HG03103 (cell line): ENCODE results near the gene KLHL5.

Experiments
- ATAC-seq: cut with Tn5 transposase; IDR thresholded peaks from one replicate; pipeline ENCODE4 v1.9.1; 2021; ENCODE audit warnings: low read depth; ENCODE audit not compliant: unreplicated experiment

Gene KLHL5

GRCh38 chr4:39043861-39044363, 18.1 kb upstream of the KLHL5 start:
- no peak for ATAC-seq

GRCh38 chr4:39044364-39044955, 17.6 kb upstream of the KLHL5 start:
- ATAC-seq = peak; percentile 65

- ATAC-seq = peak; percentile 36
These were observed 16.8 kb upstream of the KLHL5 start for GRCh38 chr4:39044956-39045826.

- ATAC-seq = no peak
These were observed 16.2 kb upstream of the KLHL5 start for GRCh38 chr4:39045827-39046221.

DNA sequence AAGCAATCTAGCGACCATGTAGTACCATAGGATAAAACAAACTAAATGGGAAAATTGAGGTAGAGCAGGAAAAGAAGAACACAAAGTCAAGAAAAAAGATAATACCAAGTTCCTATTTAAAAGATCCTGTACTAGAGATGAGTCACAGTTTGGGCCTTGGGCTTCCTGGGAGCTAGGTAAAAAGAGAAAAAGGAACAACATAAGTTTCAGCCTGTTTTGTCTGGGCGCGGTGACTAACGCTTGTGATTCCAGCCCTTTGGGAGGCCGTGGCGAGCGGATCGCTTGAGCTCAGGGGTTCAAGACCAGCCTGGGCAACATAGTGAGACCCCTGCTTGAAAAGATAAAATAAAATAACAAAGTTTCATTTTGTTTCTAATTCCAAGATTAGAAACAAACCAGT, 15.8 kb upstream of the KLHL5 start:
- ATAC-seq = no peak

GRCh38 chr4:39047681-39048080, 14.4 kb upstream of the KLHL5 start:
- ATAC-seq = no peak

DNA sequence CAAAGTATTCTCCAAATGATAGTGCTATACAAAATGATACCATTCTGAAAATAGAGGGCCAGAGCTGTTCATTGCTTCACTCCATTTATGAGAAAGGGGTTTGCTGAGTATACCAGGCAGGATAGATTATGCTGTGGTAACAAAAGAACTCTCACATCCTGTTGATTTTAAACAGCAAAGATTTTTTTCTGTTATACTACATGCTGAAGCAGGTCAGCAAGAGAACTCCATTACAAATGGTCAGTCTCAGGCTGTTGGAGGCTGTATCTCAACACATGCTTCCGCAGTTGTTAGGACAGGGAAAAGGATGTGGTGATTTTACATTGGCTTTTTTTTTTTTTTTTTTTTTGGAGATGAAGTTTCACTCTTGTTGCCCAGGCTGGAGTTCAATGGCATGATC, 13.7 kb upstream of the KLHL5 start:
- no peak for ATAC-seq

GRCh38 chr4:39050590-39050989, 11.4 kb upstream of the KLHL5 start:
- no peak for ATAC-seq

- ATAC-seq = no peak
These were observed 10.5 kb upstream of the KLHL5 start for GRCh38 chr4:39051492-39051891.

GRCh38 chr4:39053983-39054382, 8.0 kb upstream of the KLHL5 start:
- no peak for ATAC-seq

DNA sequence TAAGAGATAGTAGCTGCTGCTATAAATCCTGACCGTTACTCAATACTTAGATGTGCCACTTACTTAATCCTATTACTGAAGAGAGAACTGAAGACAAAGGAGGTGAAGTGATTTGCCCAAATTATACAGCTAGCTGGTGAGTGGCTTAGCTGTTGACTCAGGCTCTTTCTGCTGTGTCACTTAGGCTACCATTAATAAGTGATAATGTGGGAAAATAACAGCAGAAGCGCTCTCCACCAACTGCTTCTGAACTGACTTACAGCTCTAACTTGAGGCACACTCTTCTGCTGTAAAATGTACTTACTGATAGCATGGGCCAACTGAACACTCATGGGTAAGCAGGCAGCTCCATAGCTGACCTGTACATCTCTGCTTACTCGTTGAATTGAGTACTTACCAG, 7.5 kb upstream of the KLHL5 start:
- ATAC-seq = no peak

- no peak for ATAC-seq
These were observed 6.0 kb upstream of the KLHL5 start for GRCh38 chr4:39056023-39056422.

DNA sequence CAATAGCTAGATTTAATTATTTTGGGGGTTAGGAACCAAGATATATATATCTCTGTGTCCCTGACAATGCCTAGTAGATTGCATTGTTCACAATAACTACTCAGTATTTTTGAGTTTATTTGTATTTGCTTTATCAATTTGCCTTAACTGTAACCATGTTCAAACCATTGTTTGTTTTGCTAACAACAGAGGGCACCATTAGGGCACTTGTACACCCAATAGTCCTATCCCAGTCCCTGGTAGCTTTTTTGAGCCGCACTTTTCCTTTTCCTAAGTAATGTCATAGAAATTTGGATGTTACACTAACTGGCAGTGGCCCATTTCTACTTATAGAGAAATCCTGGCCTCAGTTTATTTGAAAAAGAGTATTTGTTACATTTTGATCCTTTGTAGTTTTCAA, 575 bp upstream of the KLHL5 start:
- no peak for ATAC-seq

DNA sequence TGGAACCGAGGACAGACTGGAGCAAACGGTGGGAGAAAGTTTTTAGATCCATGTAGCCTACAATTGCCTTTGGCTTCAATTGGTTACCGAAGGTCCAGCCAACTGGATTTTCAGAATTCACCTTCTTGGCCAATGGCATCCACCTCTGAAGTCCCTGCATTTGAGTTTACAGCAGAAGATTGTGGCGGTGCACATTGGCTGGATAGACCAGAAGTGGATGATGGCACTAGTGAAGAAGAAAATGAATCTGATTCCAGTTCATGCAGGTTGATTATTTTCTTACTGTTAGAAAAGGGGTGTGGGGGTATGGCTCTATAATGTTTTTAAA, 702 bp downstream of the KLHL5 start:
- no peak for ATAC-seq

GRCh38 chr4:39063430-39063829, 1.4 kb downstream of the KLHL5 start:
- ATAC-seq = no peak

DNA sequence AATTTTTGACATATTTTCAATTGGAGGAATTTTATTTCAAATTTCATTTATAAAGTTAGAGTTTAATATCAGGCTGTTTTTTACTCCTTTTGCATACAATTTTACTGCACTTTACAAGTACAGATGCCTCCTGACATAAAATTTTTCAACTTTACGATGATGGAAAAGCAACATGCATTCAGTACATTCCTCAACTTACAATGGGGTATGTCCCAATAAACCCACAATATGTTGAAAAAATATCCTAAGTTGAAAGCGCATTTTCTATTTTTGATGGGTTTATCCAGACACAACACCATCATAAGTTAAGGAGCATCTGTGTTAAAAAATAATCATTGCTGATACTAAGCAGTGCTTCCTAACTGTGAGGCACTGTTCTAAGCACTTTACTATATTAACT, 4.3 kb downstream of the KLHL5 start:
- ATAC-seq = no peak

DNA sequence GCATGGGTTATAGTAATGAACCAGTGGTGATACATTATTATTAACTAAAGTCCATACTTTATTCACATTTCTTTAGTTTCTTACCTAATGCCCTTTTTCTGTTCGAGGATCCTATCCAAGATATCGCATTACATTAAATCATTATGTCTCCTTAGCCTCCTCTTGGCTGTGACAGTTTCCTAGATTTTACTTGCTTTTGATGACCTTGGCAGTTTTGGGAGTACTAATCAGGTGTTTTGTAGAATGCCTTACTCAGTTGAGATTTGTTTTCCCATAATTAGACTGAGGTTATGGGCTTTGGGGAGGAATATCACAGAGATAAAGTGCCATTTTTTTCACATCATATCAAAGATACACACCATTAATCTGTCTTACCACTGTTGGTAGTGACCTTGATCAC, 5.0 kb downstream of the KLHL5 start:
- ATAC-seq = no peak

GRCh38 chr4:39067451-39067850, 5.4 kb downstream of the KLHL5 start:
- no peak for ATAC-seq

- ATAC-seq = no peak
These were observed 6.9 kb downstream of the KLHL5 start for GRCh38 chr4:39068907-39069306.

DNA sequence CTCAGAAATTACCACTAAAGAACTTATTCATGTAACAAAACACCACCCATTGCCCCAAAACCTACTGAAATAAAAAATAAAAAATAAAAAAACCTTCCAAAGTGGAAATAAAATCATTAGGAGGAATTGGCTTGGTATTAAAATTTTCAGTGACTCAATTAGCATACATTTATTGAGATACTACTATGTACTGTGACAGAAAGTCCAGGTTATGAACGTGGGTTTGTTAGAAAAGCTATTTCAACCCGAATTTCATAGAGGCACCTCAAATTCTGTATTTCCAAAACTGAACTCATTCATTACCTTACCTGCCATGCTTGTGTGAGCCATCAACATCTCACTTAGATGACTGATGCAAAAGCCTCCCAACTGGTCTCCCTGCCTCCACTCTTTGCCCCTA, 16.8 kb downstream of the KLHL5 start:
- no peak for ATAC-seq

DNA sequence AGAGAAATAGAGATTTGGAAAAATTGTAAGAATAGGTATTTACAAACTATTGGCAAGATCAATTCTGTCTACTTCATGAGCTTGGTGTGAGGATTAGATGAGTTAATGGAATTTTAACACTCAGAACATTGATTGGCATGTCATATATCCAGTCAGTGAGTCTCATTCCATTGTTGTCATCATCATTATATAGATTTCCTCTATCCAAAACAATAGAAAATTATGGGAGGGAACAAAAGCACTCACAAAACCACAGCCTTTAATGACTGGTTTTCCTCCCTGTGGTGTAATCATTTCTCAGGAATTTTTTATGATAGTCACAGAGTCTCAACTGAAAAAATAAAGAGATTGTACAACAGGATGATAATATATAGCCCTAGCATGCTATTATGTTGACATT, 21.1 kb downstream of the KLHL5 start:
- no peak for ATAC-seq

DNA sequence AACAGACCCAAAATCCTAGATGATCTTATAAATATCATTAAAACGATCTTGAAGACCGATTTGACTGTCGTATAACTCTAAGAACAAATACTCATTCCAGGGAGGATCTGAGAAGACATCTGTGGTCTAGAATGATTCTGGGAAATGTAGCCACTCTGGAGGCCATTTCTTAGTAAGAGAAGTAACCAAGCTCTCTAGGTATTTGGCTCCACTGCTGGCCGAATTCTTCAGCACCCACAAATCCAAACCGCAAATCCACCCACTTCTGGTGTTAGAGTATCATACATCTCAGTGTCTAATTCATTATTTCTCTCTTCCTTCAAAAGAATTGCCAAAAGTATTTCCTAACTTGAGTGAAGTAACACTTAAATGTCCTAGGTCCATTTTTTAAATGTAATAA, 23.9 kb downstream of the KLHL5 start:
- ATAC-seq = no peak
